ENCODE data around the gene ZNF501.

ZNF501 gene

GRCh38 chr3:44761424-44762169 lies 32.2 kb downstream of the ZNF501 start, which contains the start of the genes KIAA1143 and KIF15:
Gene KIAA1143 (minus strand): TSS chr3:44761619. CDS start chr3:44761602, 17 bp downstream.
Gene KIF15 (plus strand): TSS chr3:44761794. CDS start chr3:44761866, 72 bp downstream.
- peak; percentile 99 for DNase-seq (ENCODE audit: low read depth)
- Histone ChIP-seq H3K9ac (ENCODE audit: low read length) (peak within 1 kb of the TSS; percentile 95), H3K4me3 (ENCODE audit: low read length) (peak within 1 kb of the TSS; percentile 99), H3K9me3 (ENCODE audit: control insufficient read depth, low read length) (peaks cover 6% of the 10 kb centered on the region), H3K36me3 (ENCODE audit: control insufficient read depth, insufficient read depth, low read length, severe bottlenecking) (peaks cover 13% of the 10 kb centered on the region), H3K4me1 (ENCODE audit: control insufficient read depth, insufficient read depth, low read length) (peaks cover 11% of the 10 kb centered on the region), H3K27me3 (replicated peaks; ENCODE audit: control insufficient read depth, insufficient read depth, low read length) (no peaks in the 10 kb centered on the region)

- Histone ChIP-seq H3K36me3 (ENCODE audit: control insufficient read depth, insufficient read depth, low read length, severe bottlenecking) (peaks cover 11% of the 10 kb centered on the region), H3K27me3 (replicated peaks; ENCODE audit: control insufficient read depth, insufficient read depth, low read length) (no peaks in the 10 kb centered on the region), H3K9ac (ENCODE audit: low read length) (peak overlapping the region; percentile 95), H3K9me3 (ENCODE audit: control insufficient read depth, low read length) (peaks cover 6% of the 10 kb centered on the region), H3K4me3 (ENCODE audit: low read length) (peak overlapping the region; percentile 99), H3K4me1 (ENCODE audit: control insufficient read depth, insufficient read depth, low read length) (peaks cover 11% of the 10 kb centered on the region)
- peak; percentile 24 for DNase-seq (ENCODE audit: low read depth)
These were observed 32.8 kb downstream of the ZNF501 start for GRCh38 chr3:44762170-44762677.

GRCh38 chr3:44762690-44763089 lies 33.3 kb downstream of the ZNF501 start:
- H3K27me3 ChIP-seq (replicated peaks; ENCODE audit: control insufficient read depth, insufficient read depth, low read length): no peaks in the 10 kb centered on the region
- peaks cover 11% of the 10 kb centered on the region for H3K4me1 ChIP-seq (ENCODE audit: control insufficient read depth, insufficient read depth, low read length)
- H3K9me3 ChIP-seq (ENCODE audit: control insufficient read depth, low read length): peaks cover 6% of the 10 kb centered on the region
- no peak for DNase-seq (ENCODE audit: low read depth)
- peaks cover 7% of the 10 kb centered on the region for H3K36me3 ChIP-seq (ENCODE audit: control insufficient read depth, insufficient read depth, low read length, severe bottlenecking)
- peak overlapping the region; percentile 99 for H3K4me3 ChIP-seq (ENCODE audit: low read length)
- no peak overlapping the region for H3K9ac ChIP-seq (ENCODE audit: low read length)

GRCh38 chr3:44764248-44764647 lies 34.8 kb downstream of the ZNF501 start:
- DNase-seq (ENCODE audit: low read depth): no peak
- H3K27me3 ChIP-seq (replicated peaks; ENCODE audit: control insufficient read depth, insufficient read depth, low read length): no peaks in the 10 kb centered on the region
- H3K9me3 ChIP-seq (ENCODE audit: control insufficient read depth, low read length): peaks cover 3% of the 10 kb centered on the region
- no peak overlapping the region for H3K9ac ChIP-seq (ENCODE audit: low read length)
- no peaks in the 10 kb centered on the region for H3K36me3 ChIP-seq (ENCODE audit: control insufficient read depth, insufficient read depth, low read length, severe bottlenecking)
- H3K4me1 ChIP-seq (ENCODE audit: control insufficient read depth, insufficient read depth, low read length): peaks cover 11% of the 10 kb centered on the region
- no peak overlapping the region for H3K4me3 ChIP-seq (ENCODE audit: low read length)

GRCh38 chr3:44771424-44772098 lies 42.1 kb downstream of the ZNF501 start:
- DNase-seq (ENCODE audit: low read depth): no peak
- H3K27me3 ChIP-seq (replicated peaks; ENCODE audit: control insufficient read depth, insufficient read depth, low read length): no peaks in the 10 kb centered on the region
- no peaks in the 10 kb centered on the region for H3K36me3 ChIP-seq (ENCODE audit: control insufficient read depth, insufficient read depth, low read length, severe bottlenecking)
- peaks cover 19% of the 10 kb centered on the region for H3K9me3 ChIP-seq (ENCODE audit: control insufficient read depth, low read length)
- H3K9ac ChIP-seq (ENCODE audit: low read length): no peak overlapping the region
- no peak overlapping the region for H3K4me3 ChIP-seq (ENCODE audit: low read length)
- H3K4me1 ChIP-seq (ENCODE audit: control insufficient read depth, insufficient read depth, low read length): no peaks in the 10 kb centered on the region

GRCh38 chr3:44772099-44772442 lies 42.6 kb downstream of the ZNF501 start:
- peaks cover 19% of the 10 kb centered on the region for H3K9me3 ChIP-seq (ENCODE audit: control insufficient read depth, low read length)
- H3K36me3 ChIP-seq (ENCODE audit: control insufficient read depth, insufficient read depth, low read length, severe bottlenecking): no peaks in the 10 kb centered on the region

GRCh38 chr3:44782891-44783290 lies 53.5 kb downstream of the ZNF501 start:
- no peak overlapping the region for H3K4me3 ChIP-seq (ENCODE audit: low read length)
- no peak overlapping the region for H3K9ac ChIP-seq (ENCODE audit: low read length)
- no peaks in the 10 kb centered on the region for H3K4me1 ChIP-seq (ENCODE audit: control insufficient read depth, insufficient read depth, low read length)
- no peak for DNase-seq (ENCODE audit: low read depth)
- no peaks in the 10 kb centered on the region for H3K36me3 ChIP-seq (ENCODE audit: control insufficient read depth, insufficient read depth, low read length, severe bottlenecking)
- H3K9me3 ChIP-seq (ENCODE audit: control insufficient read depth, low read length): no peaks in the 10 kb centered on the region
- H3K27me3 ChIP-seq (replicated peaks; ENCODE audit: control insufficient read depth, insufficient read depth, low read length): no peaks in the 10 kb centered on the region

More at GRCh38 chr3:44772099-44772442, 42.6 kb downstream of the ZNF501 start:
- Histone ChIP-seq H3K9ac (ENCODE audit: low read length) (no peak overlapping the region), H3K4me1 (ENCODE audit: control insufficient read depth, insufficient read depth, low read length) (no peaks in the 10 kb centered on the region), H3K27me3 (replicated peaks; ENCODE audit: control insufficient read depth, insufficient read depth, low read length) (no peaks in the 10 kb centered on the region), H3K4me3 (ENCODE audit: low read length) (no peak overlapping the region)
- no peak for DNase-seq (ENCODE audit: low read depth)

Measured in adipocyte (in vitro differentiated cells).